Measurements from ENCODE around the gene NRGN. TPM values are rescaled to one million over a fixed set of nuclear protein-coding genes. Genes with fewer than 3 reads are reported as not detected.

NRGN gene
- total RNA-seq, 1 donor from 2014 or later: 0.20 TPM

DNA sequence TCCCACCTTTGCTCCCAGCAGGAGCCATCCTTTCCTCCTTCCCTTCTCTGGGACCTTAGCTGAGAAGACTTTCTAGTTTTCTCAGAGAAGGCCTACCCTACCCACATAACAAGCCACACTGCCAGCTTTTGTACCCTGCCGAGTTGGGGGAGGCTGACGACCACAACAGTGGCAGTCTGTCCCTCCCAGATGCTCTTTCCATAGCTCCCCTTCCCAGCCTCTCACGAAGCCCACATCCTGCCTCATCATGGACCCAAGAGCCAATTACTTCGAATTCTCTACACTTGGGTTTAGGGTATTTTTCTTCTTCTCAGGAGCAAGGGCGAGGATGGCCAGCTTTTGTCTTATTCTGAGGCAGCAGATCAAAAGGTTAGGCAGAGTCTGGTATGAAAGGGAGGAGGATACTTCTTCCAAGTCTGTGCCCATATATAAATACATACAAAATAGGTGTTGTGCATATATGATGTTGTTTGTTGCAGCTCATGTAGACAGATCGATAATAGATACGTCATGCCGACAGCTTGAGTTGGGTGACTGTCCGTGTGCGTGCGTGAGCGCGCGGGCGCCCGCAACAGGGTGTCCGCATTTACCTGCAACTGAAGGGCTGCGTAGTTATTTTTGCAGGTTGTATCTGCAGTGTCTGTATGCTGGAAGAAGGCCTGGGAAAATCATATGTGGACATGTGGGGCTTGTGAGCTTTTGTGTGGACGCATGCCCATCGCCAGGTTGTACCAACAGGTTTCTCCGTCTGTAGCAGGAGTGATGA is 846 bp upstream of the NRGN start:
- DNase-seq (ENCODE audit: low read depth in 2 of 2): no peak

- peak; percentile 59 to 62 for DNase-seq (ENCODE audit: low read depth in 2 of 2)
Observed at GRCh38 chr11:124740277-124740882, 638 bp downstream of the NRGN start.

GRCh38 chr11:124742555-124742954 is 2.8 kb downstream of the NRGN start:
- no peak for DNase-seq (ENCODE audit: low read depth in 2 of 2)

DNA sequence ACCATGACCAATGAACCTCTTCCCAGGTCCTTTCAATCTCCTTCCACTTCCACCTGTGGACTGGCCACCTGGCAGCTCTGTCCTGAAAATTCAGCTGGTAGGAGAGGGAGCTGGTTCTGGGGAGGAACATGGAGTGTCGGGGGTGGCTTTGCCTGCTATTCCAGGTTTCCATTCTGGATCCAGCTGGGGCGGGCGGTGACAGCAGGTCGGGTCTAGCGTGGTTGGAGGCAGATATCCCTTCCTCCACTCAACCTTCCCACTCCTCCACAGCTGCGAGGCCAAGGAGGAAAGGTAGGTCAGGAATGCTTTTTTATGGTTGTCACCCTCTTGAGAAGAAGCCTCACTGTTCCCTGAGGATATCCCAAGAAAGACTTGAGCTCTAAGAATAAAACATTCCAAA is 3.3 kb downstream of the NRGN start:
- no peak for DNase-seq (ENCODE audit: low read depth in 2 of 2)

DNA sequence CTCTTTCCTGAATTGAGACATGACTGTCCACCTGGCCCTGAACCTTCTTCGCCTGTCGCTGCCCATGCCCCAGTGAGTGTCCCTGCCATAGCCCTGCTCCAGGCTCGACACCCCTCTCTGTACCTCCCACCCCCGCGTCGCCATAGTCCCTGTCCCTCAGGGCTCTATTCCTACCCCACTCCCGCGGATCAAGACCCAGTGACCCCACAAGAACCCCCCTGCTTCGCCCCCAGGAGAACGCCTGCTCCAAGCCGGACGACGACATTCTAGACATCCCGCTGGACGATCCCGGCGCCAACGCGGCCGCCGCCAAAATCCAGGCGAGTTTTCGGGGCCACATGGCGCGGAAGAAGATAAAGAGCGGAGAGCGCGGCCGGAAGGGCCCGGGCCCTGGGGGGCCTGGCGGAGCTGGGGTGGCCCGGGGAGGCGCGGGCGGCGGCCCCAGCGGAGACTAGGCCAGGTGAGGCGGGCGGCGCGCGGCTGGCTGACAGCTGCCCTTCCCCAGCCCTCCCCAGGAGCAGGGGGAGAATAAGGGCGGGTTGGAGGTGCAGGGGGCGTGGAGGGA is 5.6 kb downstream of the NRGN start:
- no peak for DNase-seq (ENCODE audit: low read depth in 2 of 2)

DNA sequence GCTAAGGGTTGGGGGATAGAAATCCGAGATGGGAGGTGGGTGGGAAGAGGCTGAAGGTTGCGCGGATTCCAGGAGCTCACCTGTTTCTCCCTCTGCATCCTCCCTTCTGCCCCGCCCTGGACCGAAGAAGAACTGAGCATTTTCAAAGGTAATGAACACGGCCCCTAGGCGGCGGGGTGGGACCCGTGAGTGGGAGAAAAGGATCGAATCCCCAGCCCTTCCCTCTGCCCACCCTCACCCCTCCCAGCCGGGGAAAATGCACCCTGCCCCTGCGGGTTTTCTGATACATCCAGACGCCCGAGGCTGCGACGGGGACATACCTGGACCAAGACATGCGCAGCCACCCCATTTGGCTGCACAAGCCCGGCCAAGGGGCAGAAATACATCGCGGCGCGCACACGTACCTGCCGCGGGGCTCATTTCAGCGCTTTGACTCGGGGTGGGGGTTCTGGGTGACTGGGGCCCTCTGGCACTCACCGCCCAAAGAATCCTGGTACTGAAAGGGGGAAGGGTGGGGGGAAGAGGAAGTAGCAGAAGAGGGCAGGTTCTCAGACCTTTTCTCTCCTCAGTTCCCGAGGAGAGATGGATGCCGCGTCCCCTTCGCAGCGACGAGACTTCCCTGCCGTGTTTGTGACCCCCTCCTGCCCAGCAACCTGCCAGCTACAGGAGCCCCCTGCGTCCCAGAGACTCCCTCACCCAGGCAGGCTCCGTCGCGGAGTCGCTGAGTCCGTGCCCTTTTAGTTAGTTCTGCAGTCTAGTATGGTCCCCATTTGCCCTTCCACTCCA is 6.3 kb downstream of the NRGN start:
- DNase-seq (ENCODE audit: low read depth in 2 of 2): peak in 1 of 2 donors; percentile 33

DNA sequence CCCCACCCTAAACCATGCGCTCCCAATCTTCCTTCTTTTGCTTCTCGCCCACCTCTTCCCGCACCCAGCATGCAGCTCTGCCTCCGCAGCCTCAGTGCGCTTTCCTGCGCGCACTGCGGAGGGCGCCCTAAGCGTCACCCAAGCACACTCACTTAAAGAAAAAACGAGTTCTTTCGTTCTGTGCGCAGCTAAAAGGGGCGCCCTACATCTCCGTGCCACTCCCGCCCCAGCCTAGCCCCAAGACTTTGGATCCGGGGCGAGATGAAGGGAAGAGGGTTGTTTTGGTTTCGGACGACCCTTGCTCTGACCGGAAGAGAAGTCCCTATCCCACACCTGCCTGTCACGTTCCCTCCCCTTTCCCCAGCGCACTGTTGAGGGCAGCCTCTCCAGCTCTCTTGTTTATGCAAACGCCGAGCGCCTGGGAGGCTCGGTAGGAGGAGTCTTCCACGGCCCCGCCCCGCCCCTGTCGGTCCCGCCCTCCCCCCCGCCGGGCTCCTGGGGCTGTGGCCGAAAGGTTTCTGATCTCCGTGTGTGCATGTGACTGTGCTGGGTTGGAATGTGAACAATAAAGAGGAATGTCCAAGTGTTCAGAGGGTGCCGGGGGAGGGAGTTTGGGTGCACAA is 7.0 kb downstream of the NRGN start:
- peak; percentile 91 for DNase-seq (ENCODE audit: low read depth in 2 of 2)

DNA sequence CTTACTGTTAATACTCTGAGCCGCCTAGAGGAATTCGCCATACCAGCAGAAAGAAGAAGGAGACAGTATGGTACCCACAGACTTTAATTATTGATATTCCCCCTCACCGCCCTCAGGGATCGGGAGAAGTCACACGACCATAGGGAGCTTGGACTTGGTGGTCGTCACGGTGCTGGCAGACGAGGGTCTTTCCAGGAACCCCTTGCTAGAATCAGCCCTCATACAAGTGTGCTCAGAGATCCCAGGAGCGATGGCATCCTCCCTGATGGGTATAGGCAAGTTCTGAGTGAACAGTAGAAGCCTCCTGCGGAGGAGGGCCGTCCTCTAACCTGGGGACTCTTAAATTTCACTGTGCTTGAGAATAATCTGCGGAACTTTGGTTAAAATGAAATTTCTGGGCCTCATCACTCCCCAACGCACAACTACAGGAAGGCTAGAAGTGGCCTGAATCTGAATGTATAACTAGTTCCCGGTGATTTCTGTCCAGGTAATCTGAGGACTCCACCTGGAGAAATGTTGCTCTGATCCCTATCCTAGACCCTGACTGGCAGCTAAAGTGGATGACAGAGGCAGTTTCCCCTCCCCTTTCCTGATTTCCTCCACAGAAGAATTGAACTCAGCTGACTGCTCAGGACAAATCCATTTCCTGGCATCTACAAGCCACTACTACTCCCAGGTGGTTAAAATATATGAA is 7.8 kb downstream of the NRGN start:
- DNase-seq (ENCODE audit: low read depth in 2 of 2): peak; percentile 65 to 74

- DNase-seq (ENCODE audit: low read depth in 2 of 2): no peak
Observed at GRCh38 chr11:124748100-124748418, 8.3 kb downstream of the NRGN start.

DNA sequence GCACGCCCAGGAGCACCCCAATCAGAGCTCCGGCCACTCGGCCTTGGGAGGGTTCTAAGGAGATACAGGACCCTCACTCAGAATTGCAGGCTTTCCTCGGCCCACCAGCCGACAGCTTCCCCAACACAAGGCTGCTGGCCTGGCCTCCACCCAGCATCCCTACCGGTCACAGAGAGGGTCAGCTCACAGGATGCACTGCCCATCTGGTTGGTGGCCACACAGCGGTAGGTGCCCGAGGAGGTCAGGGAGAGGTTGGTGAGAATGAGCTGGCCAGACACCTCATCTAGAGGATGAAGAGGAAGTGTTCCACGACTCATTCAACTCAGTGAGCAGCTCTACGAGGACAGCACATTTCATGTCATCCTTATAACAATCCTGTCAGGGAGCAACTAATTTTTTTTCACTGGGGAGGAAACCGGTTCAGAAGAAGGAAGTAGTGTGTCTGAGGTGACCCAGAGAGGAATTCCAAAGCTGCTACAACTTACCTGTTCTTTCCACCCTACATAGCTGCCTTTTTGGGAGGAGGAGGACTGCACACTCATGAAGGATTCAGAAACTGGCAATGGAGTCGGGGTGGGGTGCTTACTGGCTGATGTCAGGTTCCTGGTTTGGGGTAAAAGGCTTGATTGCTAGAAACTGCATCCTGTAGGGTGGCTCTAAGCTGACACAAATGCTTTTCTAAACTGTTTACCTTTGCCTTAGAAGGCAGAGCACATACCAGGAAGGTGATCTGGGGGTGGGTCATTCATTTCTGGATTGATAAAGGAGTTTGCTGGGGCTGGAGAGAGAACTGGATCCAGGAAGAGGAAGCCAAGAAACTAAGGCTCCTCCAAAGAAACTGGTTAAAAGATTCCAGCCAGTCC is 9.0 kb downstream of the NRGN start:
- peak; percentile 92 to 95 for DNase-seq (ENCODE audit: low read depth in 2 of 2)

DNA sequence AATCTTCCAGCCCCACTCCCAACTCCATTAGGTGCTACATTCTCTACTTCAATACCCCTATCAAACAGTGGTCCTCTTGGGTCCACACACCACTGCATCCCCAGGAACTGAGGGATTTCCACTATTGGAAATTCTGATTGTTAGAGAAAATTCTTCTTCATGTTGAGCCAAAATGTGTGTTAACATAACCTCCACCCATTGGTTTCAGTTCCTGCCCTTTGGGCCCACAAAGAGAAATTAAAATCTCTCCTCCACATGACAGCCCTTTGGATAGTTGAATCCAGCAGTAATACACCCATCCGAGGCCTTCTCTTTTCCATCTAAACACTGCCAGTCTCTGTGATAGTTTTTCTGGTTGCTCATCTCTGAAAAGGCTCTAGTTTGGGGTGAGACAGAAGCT is 10.2 kb downstream of the NRGN start:
- DNase-seq (ENCODE audit: low read depth in 2 of 2): peak in 1 of 2 donors; percentile 58

GRCh38 chr11:124751391-124751740 is 11.6 kb downstream of the NRGN start:
- no peak for DNase-seq (ENCODE audit: low read depth in 2 of 2)

- no peak for DNase-seq (ENCODE audit: low read depth in 2 of 2)
Observed at GRCh38 chr11:124751741-124752470, 12.2 kb downstream of the NRGN start, which contains the start of gene VSIG2. TSS of gene VSIG2 (minus strand) at chr11:124752255. CDS start at chr11:124752137, 118 bp downstream.

- DNase-seq (ENCODE audit: low read depth in 2 of 2): no peak
Observed at GRCh38 chr11:124752471-124753102, 12.8 kb downstream of the NRGN start.

GRCh38 chr11:124753205-124753604 is 13.5 kb downstream of the NRGN start:
- DNase-seq (ENCODE audit: low read depth in 2 of 2): peak in 1 of 2 donors; percentile 41

GRCh38 chr11:124753624-124754023 is 13.9 kb downstream of the NRGN start:
- DNase-seq (ENCODE audit: low read depth in 2 of 2): no peak

DNA sequence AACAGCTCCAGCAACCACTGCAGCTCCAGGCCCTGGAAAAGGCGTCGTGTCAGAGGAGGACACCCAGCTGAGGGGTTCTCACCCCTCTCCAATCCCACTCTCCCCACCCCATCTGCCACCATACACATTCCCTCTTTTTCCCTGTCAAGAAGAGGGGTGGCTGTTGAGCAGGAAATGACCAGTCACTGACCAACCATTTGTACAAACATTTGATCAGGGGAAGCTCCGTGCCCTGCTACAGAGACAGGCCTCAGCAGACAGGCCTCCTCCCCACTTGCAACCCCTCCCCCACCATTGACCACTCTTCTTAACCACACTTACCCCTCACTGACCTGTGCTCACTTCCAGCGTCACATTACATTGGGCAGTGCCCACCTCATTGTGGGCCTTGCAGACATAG is 14.6 kb downstream of the NRGN start:
- DNase-seq (ENCODE audit: low read depth in 2 of 2): peak in 1 of 2 donors; percentile 49

DNA sequence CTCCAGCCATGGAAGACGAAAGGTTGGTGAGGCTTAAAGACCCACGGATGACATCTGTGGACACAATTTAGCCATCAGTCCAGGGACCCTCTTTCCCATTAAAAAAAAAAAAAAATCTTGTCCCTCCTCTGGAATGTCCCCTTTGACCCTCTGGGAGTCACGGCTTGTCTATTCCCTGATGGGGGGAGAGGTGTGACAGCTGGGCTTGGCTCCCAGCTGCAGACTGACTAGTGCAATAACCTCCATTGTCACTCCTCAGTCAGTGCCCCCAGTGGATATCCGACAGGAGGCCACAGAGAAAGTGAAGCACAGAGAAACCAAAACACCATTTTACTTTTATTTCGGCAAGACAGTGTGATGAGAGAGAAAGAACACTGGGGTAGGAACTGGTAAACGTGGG is 15.0 kb downstream of the NRGN start:
- peak in 1 of 2 donors; percentile 29 for DNase-seq (ENCODE audit: low read depth in 2 of 2)

Measured in lung microvascular endothelial cell (primary cell).